Hematopoietic multipotent progenitor cell (in vitro differentiated cells): Measurements from ENCODE around the gene NUDCD3. TPM values are rescaled to one million over a fixed set of nuclear protein-coding genes. Genes with fewer than 3 reads are reported as not detected.
A peak's percentile ranks its signal among the peaks of the same experiment; 100 is the strongest.

Experiments
- DNase-seq, 3 donors: peaks; one replicate each; pipeline ENCODE4 v3.0.0-alpha.2; 2011 to 2015; ENCODE audit warnings: low read depth in 2 of 3, low spot score in 2 of 3
- total RNA-seq: library from RNA; depleted of rRNA; stranded (reverse); fragments of >200 nt; gene quantifications from one replicate; pipeline ENCODE4 v1.2.3, GENCODE V29; 2012

Gene NUDCD3
- total RNA-seq, 1 donor, result 59.5 TPM

DNA sequence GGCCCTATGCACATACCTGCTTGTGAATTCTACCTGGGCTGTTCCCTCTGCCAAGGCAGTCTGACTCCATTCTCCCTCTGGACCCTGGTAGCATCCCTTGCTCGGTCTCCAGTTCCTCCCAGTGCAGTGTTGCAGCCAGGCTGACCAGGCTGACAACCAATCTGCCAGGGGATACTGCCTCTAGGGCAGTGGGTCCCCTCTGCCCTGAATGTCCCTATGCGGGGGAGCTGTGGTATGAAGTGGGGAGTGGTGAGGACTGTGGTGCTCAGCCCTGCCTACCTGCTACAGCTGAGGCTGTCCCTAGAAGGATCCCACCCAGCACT is 117.1 kb downstream of the NUDCD3 start:
- no peak for DNase-seq

- no peak for DNase-seq
Measured at GRCh38 chr7:44372560-44373417, 117.7 kb downstream of the NUDCD3 start.

- DNase-seq, result no peak
Measured at GRCh38 chr7:44368885-44369284, 121.6 kb downstream of the NUDCD3 start.

- DNase-seq, result no peak
Measured at GRCh38 chr7:44368455-44368854, 122.0 kb downstream of the NUDCD3 start.

- DNase-seq, result no peak
Measured at GRCh38 chr7:44367475-44368043, 122.9 kb downstream of the NUDCD3 start.

- no peak for DNase-seq
Measured at GRCh38 chr7:44366986-44367385, 123.5 kb downstream of the NUDCD3 start.

DNA sequence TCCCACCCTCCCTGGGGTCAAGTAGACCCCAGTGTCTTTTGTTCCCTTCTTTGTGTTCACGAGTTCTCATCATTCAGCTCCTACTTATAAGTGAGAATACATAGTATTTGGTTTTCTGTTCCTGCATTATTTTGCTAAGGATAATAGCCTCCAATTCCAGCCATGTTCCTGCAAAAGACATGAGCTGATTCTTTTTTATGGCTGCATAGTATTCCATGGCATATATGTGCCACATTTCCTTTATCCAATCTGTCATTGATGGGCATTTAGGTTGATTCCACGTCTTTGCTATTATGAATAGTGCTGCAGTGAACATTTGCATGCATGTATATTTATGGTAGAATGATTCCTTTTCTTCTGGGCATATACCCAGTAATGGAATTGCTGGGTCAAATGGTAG is 136.8 kb downstream of the NUDCD3 start:
- no peak for DNase-seq

DNA sequence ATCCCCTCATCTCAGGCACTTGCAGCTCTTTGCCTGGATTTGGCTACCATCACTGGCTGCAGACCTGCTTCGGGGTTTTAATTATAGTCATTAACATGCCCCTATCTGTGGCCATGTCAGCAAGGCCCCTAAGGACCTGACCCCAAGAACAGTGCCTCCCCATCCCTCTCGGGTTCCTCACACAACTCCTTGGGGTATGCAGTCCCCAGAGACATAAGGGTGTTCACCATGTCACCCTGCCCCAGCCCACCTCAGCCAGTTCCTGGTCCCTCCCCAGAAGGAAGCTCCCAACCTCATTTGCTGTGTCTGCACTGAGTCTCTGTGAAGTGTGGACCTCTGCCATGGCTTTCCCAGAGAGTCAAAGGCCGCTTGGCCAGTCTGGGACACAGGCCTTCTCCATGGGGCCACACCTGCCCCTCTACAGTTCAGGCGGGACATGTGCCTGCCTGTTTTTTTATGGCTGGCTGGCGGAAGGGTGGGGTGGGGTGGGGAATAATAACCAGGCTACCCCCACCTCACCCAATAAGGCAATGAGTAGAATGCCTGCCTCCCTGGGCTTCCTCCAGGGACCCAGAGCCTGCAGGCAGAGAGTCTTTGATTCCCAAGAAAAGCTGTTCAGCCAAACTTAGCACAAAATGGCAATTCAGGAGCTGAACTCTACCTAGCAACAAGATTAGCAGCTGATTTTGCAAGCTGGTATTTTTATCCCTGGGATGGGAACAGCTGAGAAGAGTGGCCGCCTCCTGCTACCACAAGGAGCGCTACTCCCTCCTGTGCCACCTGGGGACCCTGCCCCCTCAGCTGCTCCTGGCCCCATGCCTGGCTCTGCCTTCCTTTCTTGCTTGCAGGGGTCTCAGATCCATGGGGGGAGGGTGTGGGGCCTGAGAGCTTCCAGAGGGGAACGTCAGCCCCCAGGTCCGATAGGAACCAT is 141.3 kb downstream of the NUDCD3 start:
- DNase-seq, result no peak

DNA sequence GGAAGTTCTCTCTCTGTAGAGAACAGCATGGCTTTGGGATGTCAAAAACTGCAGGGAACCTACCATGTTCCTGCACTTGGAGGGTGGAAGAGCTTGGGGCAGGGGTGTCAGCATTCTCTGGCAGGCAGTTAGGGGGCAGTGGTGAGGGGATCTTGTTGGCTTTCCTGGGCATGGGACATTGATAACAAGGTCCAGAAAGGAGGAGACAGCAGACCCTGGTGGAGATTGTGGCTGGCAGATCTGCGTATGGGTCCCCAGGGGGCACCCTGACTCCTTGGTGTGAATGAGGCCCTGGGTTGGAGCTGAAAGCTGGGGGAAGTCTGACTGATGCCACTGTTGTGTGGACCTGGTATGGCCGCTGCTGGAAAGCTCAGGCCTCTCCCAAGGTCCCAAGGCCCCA is 142.2 kb downstream of the NUDCD3 start:
- DNase-seq, result peak in 1 of 3 donors; percentile 44

GRCh38 chr7:44347546-44348114 is 142.8 kb downstream of the NUDCD3 start:
- DNase-seq, result no peak

DNA sequence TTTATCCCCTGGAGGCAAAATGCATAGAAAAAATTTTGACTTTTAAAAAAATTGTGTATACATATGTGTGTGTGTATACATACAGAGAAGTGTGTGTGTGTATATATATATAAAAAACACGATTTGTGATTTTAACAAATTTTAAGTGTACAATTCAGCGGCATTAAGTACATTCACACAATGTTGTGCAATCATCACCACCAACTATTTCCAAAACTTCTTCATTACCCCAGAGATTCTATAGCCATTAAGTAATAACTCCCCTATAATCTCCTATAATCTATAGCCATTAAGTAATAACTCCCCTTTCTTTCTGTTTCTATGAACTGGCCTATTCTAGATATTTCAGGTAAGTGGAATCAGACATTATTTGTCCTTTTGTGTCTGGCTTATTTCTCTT is 144.4 kb downstream of the NUDCD3 start:
- DNase-seq, result no peak

GRCh38 chr7:44341401-44341800 is 149.1 kb downstream of the NUDCD3 start:
- DNase-seq, result no peak

GRCh38 chr7:44338600-44338999 is 151.9 kb downstream of the NUDCD3 start:
- peak in 2 of 3 donors; percentile 52 to 76 for DNase-seq

- DNase-seq, result no peak
Measured at GRCh38 chr7:44336491-44336890, 154.0 kb downstream of the NUDCD3 start.

- no peak for DNase-seq
Measured at GRCh38 chr7:44335184-44335583, 155.3 kb downstream of the NUDCD3 start.

DNA sequence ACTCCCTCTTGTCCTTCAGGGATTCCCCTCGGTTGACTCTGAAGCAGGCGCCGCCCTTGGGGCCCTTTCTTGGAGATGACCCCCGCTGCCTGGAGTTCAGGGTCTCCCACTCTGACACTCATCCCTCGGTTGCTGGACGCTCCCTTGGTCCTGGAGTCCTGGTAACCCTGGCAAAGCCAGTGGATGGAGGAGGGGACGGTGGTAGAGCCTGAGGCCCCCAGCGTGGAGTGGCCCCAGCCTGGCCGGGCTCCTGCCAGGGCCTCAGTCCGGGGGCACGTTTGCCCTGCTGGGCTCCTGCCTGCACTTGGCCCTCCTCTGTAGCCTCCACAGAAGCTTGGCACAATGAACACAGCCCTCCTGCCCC is 155.7 kb downstream of the NUDCD3 start:
- no peak for DNase-seq

DNA sequence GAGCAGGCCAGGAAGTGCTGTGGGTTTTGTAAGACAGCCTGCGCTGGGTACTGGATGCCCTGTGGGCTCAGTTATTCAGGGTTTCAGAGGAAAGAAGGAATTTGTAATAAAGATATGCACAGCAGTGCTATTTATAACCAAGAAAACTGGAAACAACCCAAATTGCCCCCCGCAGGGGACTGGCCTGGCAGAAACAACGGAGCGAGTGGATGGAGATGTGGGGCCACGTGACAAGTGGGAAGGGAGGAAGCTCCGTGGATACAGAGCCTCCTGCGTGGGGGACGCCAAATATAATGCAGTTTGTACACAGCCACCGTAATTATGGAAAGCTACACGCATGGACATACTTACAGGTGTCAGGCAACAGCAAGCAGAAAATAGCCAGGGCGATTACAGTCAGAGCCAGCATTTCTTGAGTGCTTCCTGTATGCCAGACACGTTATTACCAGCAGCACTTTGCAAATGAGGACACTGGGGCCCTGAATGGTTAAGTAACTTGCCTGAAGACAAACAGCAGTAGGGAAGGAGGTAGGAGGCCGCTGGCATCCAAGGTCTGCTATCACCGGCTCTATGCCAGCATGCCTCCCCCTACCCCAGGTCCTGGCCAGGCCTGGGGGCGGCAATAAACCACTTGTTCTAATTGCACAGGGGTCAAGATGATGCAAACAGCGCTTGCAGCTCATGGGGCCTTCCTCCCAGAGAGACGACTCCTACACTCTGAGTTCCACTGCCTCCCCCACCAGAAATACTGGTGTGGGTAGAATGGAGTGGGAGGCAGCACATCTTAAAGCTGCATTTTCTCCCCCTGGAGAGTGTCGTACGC is 156.3 kb downstream of the NUDCD3 start:
- no peak for DNase-seq

DNA sequence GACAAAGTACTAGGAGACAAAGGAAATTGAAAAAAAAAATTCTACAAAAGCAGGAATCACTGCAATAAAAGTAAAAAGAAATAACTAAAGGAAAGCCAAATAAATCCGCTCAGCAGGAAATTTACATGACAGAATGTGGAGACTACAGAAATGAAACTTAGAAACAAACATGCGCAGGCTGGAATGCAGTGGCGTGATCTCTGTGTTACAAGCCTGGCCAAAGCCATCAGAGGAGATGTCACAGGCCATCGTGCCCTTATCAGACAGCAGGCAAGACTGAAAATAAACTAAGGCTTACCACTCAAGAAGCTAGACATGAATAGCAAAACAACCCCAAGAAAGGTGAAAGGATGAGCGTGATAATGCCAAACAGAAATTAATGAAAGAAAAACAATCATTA is 158.8 kb downstream of the NUDCD3 start:
- DNase-seq, result no peak

GRCh38 chr7:44330331-44330730 is 160.1 kb downstream of the NUDCD3 start:
- no peak for DNase-seq

- DNase-seq, result no peak
Measured at GRCh38 chr7:44329888-44330287, 160.6 kb downstream of the NUDCD3 start.
